AG09309 (cell line): ENCODE results near the gene CHRDL2.

Experiments used
- DNase-seq: peaks from one replicate; pipeline ENCODE4 v3.0.0-alpha.2; 2010; ENCODE audit warnings: low read depth
- H3K4me3 ChIP-seq: 2 replicates; pipeline ENCODE4 v1.5.1; 2011; ENCODE audit warnings: mild to moderate bottlenecking, low read depth, low read length, moderate library complexity; ENCODE audit not compliant: control insufficient read depth
- TF ChIP-seq, protein P1 (sequence below): IDR thresholded peaks from 2 replicates; pipeline ENCODE4 v1.5.1; 2011; ENCODE audit warnings: mild to moderate bottlenecking, low read depth, low read length, inconsistent platforms; ENCODE audit not compliant: insufficient read depth, control insufficient read depth; ENCODE audit errors: missing control alignments

CHRDL2 gene

GRCh38 chr11:74703211-74703610, 28.0 kb downstream of the CHRDL2 start:
- TF ChIP-seq, protein P1, sequence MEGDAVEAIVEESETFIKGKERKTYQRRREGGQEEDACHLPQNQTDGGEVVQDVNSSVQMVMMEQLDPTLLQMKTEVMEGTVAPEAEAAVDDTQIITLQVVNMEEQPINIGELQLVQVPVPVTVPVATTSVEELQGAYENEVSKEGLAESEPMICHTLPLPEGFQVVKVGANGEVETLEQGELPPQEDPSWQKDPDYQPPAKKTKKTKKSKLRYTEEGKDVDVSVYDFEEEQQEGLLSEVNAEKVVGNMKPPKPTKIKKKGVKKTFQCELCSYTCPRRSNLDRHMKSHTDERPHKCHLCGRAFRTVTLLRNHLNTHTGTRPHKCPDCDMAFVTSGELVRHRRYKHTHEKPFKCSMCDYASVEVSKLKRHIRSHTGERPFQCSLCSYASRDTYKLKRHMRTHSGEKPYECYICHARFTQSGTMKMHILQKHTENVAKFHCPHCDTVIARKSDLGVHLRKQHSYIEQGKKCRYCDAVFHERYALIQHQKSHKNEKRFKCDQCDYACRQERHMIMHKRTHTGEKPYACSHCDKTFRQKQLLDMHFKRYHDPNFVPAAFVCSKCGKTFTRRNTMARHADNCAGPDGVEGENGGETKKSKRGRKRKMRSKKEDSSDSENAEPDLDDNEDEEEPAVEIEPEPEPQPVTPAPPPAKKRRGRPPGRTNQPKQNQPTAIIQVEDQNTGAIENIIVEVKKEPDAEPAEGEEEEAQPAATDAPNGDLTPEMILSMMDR, result no peak
- DNase-seq, result no peak
- no peak overlapping the region for H3K4me3 ChIP-seq

GRCh38 chr11:74702383-74703007, 28.7 kb downstream of the CHRDL2 start:
- H3K4me3 ChIP-seq, result no peak overlapping the region
- no peak for DNase-seq
- TF ChIP-seq, protein P1, result peak; percentile 96

DNA sequence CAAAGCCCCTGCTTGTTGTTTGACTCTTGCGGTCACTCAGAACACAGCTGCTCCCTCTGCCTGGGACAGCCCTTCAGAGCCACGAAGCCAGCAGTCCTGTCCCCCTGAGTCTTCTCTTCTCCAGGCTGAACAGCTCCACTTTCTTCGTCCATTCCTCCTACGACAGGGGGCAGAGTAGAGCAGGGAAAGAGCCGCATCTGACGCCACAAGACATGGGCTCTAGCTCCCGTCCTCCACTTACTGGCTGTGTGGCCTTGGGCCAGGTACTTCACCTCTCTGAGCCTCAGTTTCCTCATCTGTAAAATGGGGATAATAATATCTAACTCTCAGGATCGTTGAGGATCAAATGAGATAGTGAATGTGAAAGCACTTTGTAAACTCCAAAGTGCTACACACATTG, 29.9 kb downstream of the CHRDL2 start:
- no peak for DNase-seq
- TF ChIP-seq, protein P1, result no peak

DNA sequence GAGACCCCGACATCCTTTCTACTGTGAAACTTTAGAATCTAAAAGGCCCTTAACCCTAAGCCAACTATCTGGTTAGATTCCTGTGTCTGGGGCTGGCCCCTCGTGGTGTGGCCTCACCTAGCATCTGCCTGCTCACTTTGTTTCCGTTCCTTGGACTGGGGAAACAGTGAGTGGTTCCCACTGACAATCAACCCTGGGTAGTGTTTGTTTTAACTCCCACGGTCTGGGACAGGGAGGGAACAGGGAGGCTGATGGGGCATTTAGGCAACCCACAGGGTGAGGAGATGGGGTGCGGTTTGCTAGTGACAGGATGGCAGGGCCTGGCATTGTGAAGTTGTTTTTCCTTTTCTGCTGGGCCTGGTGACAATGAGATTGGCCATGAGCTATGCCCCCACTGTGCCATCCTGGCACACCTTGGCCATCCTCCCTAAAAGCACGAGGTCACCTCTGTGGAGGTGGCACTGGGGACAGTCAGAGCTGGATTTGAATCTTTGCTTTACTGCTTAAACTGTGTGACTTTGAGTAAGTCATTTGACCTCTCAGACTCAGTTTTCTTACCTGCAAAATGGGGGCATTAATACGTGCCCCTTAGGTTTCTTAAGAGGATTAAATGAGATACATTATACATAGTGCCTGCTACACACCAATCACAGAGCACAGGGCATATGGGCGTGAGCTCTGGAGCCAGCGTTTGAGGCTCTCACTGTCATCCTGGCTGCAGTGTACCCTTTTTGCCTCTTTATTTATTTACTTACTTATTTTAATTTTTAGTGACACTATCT, 31.4 kb downstream of the CHRDL2 start:
- DNase-seq, result no peak
- H3K4me3 ChIP-seq, result no peak overlapping the region
- TF ChIP-seq, protein P1, result no peak

More for the DNA sequence above, 29.9 kb downstream of the CHRDL2 start:
- no peak overlapping the region for H3K4me3 ChIP-seq

GRCh38 chr11:74697722-74698121, 33.5 kb downstream of the CHRDL2 start:
- no peak overlapping the region for H3K4me3 ChIP-seq
- TF ChIP-seq, protein P1, result no peak

GRCh38 chr11:74696939-74697675, 34.1 kb downstream of the CHRDL2 start:
- H3K4me3 ChIP-seq, result no peak overlapping the region
- peak; percentile 83 for DNase-seq

More at GRCh38 chr11:74697722-74698121, 33.5 kb downstream of the CHRDL2 start:
- no peak for DNase-seq

More at GRCh38 chr11:74696939-74697675, 34.1 kb downstream of the CHRDL2 start:
- TF ChIP-seq, protein P1, result no peak
